Measurements from ENCODE around the gene MEX3B.
A peak's percentile ranks its signal among the peaks of the same experiment; 100 is the strongest.
"Not testable (repeated sequence)": the region's sequence is repeated elsewhere in the genome, so short reads cannot be mapped to it uniquely, and the experiment has no call there.

MEX3B gene

GRCh38 chr15:82047453-82048400 is 1.9 kb upstream of the MEX3B start:
- DNase-seq, result no peak

GRCh38 chr15:82046666-82047452 is 1.0 kb upstream of the MEX3B start:
- peak; percentile 96 to 99 (median 98) for DNase-seq

GRCh38 chr15:82045179-82045891 is 483 bp downstream of the MEX3B start:
- DNase-seq, result peak; percentile 34 to 72 (median 55)

- DNase-seq, result peak; percentile 28 to 63 (median 56)
Observed at GRCh38 chr15:82044373-82045178, 1.2 kb downstream of the MEX3B start.

- DNase-seq, result no peak
Observed at GRCh38 chr15:82043796-82044372, 1.9 kb downstream of the MEX3B start.

- no peak for DNase-seq
Observed at GRCh38 chr15:82043130-82043673, 2.6 kb downstream of the MEX3B start.

- DNase-seq, result peak in 3 of 4 experiments; percentile 23 to 39 (median 28)
Observed at GRCh38 chr15:82040862-82041261, 5.0 kb downstream of the MEX3B start.

- no peak for DNase-seq
Observed at GRCh38 chr15:82040390-82040789, 5.4 kb downstream of the MEX3B start.

- no peak for DNase-seq
Observed at GRCh38 chr15:82039871-82040270, 5.9 kb downstream of the MEX3B start.

- DNase-seq, result no peak
Observed at GRCh38 chr15:82036461-82036860, 9.4 kb downstream of the MEX3B start.

- DNase-seq, result no peak
Observed at GRCh38 chr15:82031871-82032270, 13.9 kb downstream of the MEX3B start.

GRCh38 chr15:82030176-82030575 is 15.6 kb downstream of the MEX3B start:
- no peak for DNase-seq

- not testable (repeated sequence) for DNase-seq
Observed at GRCh38 chr15:82028163-82028562, 17.7 kb downstream of the MEX3B start.

GRCh38 chr15:82021992-82022391 is 23.8 kb downstream of the MEX3B start:
- DNase-seq, result peak in 1 of 4 experiments; percentile 4

- no peak for DNase-seq
Observed at GRCh38 chr15:82020625-82021394, 25.0 kb downstream of the MEX3B start.

- peak in 3 of 4 experiments; percentile 6 to 31 (median 23) for DNase-seq
Observed at GRCh38 chr15:82018201-82018600, 27.6 kb downstream of the MEX3B start.

- DNase-seq, result no peak
Observed at GRCh38 chr15:82017656-82018055, 28.2 kb downstream of the MEX3B start.

GRCh38 chr15:82014989-82015388 is 30.8 kb downstream of the MEX3B start:
- no peak for DNase-seq

- no peak for DNase-seq
Observed at GRCh38 chr15:82012908-82013307, 32.9 kb downstream of the MEX3B start.

GRCh38 chr15:82005239-82005638 is 40.6 kb downstream of the MEX3B start:
- DNase-seq, result no peak

Data from suppressor macrophage (primary cell).